ENCODE measurements around the gene DPYSL4. TPM values are rescaled to one million over a fixed set of nuclear protein-coding genes. Genes with fewer than 3 reads are reported as not detected.

Gene DPYSL4
- total RNA-seq, 1 donor from 2014 or later = 26.1 TPM

GRCh38 chr10:132192076-132192975, 5.6 kb downstream of the DPYSL4 start:
- no peak for TF ChIP-seq CTCF (IDR thresholded peaks at IDR 0.05; ENCODE audit: insufficient read depth, low read depth, low read length)
- peaks cover 29% of the 10 kb centered on the region for H3K36me3 Mint-ChIP-seq (ENCODE audit: low read depth, unreplicated experiment)
- H3K27ac Mint-ChIP-seq (ENCODE audit: unreplicated experiment) = no peak overlapping the region
- H3K9me3 Mint-ChIP-seq (ENCODE audit: unreplicated experiment) = no peaks in the 10 kb centered on the region
- H3K9me3 ChIP-seq (ENCODE audit: insufficient read depth, low read depth, low read length) = no peaks in the 10 kb centered on the region
- H4K20me1 ChIP-seq (ENCODE audit: insufficient read depth, low read length) = peaks cover 69% of the 10 kb centered on the region
- H3K79me2 ChIP-seq (ENCODE audit: insufficient read depth, low read length) = peaks cover 23% of the 10 kb centered on the region
- H3K27me3 ChIP-seq (ENCODE audit: insufficient read depth, low read length) = no peaks in the 10 kb centered on the region
- peaks cover 6% of the 10 kb centered on the region for H3K4me1 ChIP-seq (ENCODE audit: insufficient read depth, low read length)
- no peaks in the 10 kb centered on the region for H3K36me3 ChIP-seq (ENCODE audit: insufficient read depth, low read length)
- DNase-seq (ENCODE audit: low read depth) (no peak), FAIRE-seq (no peak)
- no peak overlapping the region for H2AFZ ChIP-seq (ENCODE audit: low read depth, low read length)
- H3K4me3 Mint-ChIP-seq (ENCODE audit: unreplicated experiment) = no peak overlapping the region
- peaks cover 3% of the 10 kb centered on the region for H3K4me1 Mint-ChIP-seq (ENCODE audit: low read depth, unreplicated experiment)
- H3K27me3 Mint-ChIP-seq (ENCODE audit: low read depth, unreplicated experiment) = peaks cover 29% of the 10 kb centered on the region
- no peak overlapping the region for H3K4me2 ChIP-seq (ENCODE audit: low read length)
- no peak overlapping the region for H3K9ac ChIP-seq (ENCODE audit: low read length)
- no peak overlapping the region for H3K4me3 ChIP-seq (ENCODE audit: insufficient read depth, low read depth, low read length)
- no peak overlapping the region for H3K27ac ChIP-seq (ENCODE audit: low read depth, low read length)

GRCh38 chr10:132192991-132193665, 6.4 kb downstream of the DPYSL4 start:
- H4K20me1 ChIP-seq (ENCODE audit: insufficient read depth, low read length) = peaks cover 63% of the 10 kb centered on the region
- peaks cover 29% of the 10 kb centered on the region for H3K36me3 Mint-ChIP-seq (ENCODE audit: low read depth, unreplicated experiment)
- H3K4me3 ChIP-seq (ENCODE audit: insufficient read depth, low read depth, low read length) = no peak overlapping the region
- no peaks in the 10 kb centered on the region for H3K27me3 ChIP-seq (ENCODE audit: insufficient read depth, low read length)
- H3K36me3 ChIP-seq (ENCODE audit: insufficient read depth, low read length) = no peaks in the 10 kb centered on the region
- no peaks in the 10 kb centered on the region for H3K9me3 ChIP-seq (ENCODE audit: insufficient read depth, low read depth, low read length)
- H3K4me3 Mint-ChIP-seq (ENCODE audit: unreplicated experiment) = no peak overlapping the region
- no peaks in the 10 kb centered on the region for H3K4me1 ChIP-seq (ENCODE audit: insufficient read depth, low read length)
- peaks cover 18% of the 10 kb centered on the region for H3K79me2 ChIP-seq (ENCODE audit: insufficient read depth, low read length)
- H3K9ac ChIP-seq (ENCODE audit: low read length) = no peak overlapping the region
- FAIRE-seq = no peak
- DNase-seq (ENCODE audit: low read depth) = no peak
- TF ChIP-seq CTCF (IDR thresholded peaks at IDR 0.05; ENCODE audit: insufficient read depth, low read depth, low read length) (no peak), EZH2 (IDR thresholded peaks at IDR 0.05; ENCODE audit: insufficient read depth, low read length) (no peak)
- no peak overlapping the region for H2AFZ ChIP-seq (ENCODE audit: low read depth, low read length)
- H3K9me3 Mint-ChIP-seq (ENCODE audit: unreplicated experiment) = no peaks in the 10 kb centered on the region
- no peak overlapping the region for H3K4me2 ChIP-seq (ENCODE audit: low read length)
- no peak overlapping the region for H3K27ac Mint-ChIP-seq (ENCODE audit: unreplicated experiment)
- H3K27me3 Mint-ChIP-seq (ENCODE audit: low read depth, unreplicated experiment) = peaks cover 26% of the 10 kb centered on the region
- H3K27ac ChIP-seq (ENCODE audit: low read depth, low read length) = no peak overlapping the region
- peaks cover 2% of the 10 kb centered on the region for H3K4me1 Mint-ChIP-seq (ENCODE audit: low read depth, unreplicated experiment)

Data from astrocyte (in vitro differentiated cells and primary cell).